GM19238 (cell line): ENCODE results near the gene NINL.
A peak's percentile ranks its signal among the peaks of the same experiment; 100 is the strongest.

Source experiments
- DNase-seq: peaks from one replicate; pipeline ENCODE4 v3.0.0; 2011; ENCODE audit warnings: low spot score; ENCODE audit not compliant: insufficient read length

NINL gene

DNA sequence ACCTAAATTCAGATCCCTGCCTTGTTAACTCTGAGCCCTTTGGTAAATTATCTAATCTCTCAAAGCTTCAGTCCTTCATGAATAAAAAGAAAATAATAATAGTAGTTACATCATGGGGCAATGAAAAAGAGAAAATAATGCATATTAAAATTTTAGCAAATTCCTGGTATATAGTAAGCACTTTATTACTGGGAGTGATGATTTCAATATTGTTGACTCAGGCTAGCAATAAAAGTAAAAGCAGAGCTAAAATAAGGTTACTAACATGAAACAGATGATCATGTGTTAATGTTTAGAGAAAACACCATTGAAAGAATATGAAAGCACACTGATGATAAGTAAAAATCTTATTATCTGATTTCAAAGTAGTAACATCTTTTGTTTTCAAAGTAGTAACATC, 164.2 kb downstream of the NINL start:
- no peak for DNase-seq

DNA sequence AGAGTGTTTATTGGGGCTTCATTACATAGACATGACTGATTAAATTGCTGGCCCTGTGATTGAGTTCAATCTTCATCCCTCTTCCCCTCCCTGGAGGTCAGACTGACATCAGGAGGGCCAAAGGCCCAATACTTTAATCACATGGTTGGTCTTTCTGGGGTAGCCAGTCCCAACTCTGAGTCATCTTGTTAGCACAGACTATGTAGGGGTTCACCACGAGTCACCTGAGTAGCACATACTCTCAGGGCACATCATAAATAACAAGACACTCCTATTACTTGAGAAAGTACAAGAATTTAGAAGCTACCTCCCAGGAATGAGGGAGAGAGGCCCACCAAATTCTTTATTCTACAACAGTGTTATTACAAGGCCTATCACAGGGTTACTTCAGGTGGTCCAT, 166.6 kb downstream of the NINL start:
- no peak for DNase-seq

DNA sequence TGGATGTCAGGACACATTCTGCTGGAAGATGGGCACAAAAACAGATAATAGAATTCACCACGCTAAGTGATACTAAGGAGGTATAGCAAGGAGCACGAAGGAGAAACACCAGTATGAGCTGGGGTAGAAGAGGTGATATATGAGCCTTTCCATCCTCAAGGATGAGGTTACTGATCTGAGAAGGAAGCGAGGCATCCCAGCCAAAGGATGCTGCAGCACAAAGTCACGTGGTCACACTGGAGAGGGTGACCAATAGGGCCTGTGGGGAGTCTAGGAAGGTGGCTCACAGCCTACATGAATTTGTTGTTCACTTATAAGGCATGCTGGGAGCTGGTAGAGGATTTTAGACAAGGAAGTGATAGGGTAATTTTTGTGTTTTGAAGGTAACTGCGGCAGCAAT, 176.4 kb downstream of the NINL start:
- DNase-seq = no peak

- no peak for DNase-seq
Observed at GRCh38 chr20:25408170-25408547, 177.2 kb downstream of the NINL start.

GRCh38 chr20:25407311-25408169, 177.8 kb downstream of the NINL start, which contains the start of gene GINS1:
Gene GINS1 (plus strand): TSS chr20:25407673. CDS start chr20:25407821, 148 bp downstream.
- peak; percentile 82 for DNase-seq
